HG03159 (cell line): ENCODE measurements around the gene MRPL24.

Experiments
- ATAC-seq: cut with Tn5 transposase; IDR thresholded peaks from one replicate; pipeline ENCODE4 v1.9.1; 2021; ENCODE audit warnings: mild to moderate bottlenecking, moderate library complexity; ENCODE audit not compliant: unreplicated experiment

The MRPL24 gene

GRCh38 chr1:156744786-156745419 lies 4.0 kb upstream of the MRPL24 start:
- no peak for ATAC-seq

DNA sequence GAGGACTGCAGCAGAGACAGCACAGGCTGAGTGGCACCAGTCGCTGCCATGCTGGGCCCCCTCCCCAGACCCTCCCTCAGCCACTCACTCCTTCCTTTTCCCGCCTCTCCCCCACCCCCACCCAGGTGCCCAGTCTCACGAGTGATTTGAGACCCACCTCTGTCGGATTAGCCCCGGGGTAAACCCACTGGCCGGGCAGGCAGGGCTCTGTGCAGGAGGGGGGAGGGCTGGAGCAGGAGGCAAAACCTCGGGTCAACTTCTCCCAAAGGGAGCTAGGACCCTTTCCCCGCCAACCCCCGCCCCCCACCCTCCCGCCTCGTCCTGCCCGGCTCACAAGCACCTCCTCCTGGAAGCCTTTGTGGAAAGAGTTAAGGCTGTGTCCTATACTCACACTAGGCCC lies 3.5 kb upstream of the MRPL24 start:
- no peak for ATAC-seq

- no peak for ATAC-seq
Measured at GRCh38 chr1:156743367-156744302, 2.7 kb upstream of the MRPL24 start.

DNA sequence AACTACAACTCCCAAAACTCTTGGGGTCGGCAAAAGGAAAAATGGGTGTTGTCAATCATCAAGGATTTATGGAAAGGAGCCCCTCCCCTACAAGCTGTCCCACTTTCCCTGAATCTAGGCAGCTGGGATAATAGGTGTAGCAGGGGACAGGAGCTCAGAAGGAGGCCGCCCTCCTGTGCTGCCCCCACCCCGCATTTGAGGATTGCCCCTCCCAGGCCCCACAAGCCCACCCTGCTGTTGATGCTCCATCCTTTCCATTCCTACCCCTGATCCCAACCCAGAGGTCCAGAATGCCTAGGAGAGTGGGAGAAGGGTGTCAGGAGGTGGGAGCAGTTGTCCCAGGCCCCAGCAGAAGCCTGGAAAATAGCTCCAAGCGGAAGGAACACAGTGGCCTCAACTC lies 1.9 kb upstream of the MRPL24 start:
- ATAC-seq: no peak

DNA sequence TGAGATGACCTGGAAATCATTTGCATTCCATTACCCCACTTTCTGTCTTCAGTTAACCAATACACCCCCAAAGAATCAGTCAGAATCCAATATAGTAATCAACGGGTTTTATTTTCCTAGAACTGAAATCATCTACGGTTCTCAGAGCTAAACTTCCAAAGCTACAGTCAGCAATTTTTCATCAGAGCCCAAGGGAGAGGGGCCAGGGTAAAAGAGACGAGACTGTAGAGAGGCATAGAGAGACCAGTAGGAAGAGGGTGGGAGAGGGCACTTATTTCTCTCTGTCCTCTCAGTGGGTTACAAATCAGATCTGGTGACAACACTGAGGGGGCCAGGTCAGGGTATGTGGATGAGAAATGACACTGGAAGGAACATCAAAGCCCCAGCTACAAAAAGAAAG lies 1.1 kb upstream of the MRPL24 start:
- ATAC-seq: no peak

- ATAC-seq: no peak
Measured at GRCh38 chr1:156741481-156741983, 644 bp upstream of the MRPL24 start.

DNA sequence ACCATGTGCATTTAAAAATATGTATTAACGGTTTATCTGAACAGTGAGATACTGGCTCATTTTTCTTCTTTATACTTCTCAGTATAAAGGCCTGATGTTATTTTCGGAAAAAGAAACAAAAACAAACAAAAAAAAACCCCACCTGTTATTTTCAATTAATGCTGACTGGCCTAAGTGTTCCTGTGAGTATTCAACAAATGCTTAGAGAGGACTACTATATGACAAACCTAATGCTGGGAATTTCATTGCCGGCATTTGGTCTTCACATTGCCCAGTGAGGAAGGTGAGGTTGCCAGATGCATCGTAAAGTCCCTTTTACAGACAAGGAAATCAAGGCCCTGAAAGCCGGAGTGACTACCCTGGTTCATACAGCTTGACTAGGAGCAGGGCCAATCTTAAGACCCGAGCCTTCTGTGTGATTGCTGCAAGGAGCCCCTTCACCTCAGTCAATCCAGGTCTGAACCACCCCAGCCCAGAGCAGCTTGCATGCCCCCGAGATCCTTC lies 599 bp downstream of the MRPL24 start:
- peak; percentile 1 for ATAC-seq

DNA sequence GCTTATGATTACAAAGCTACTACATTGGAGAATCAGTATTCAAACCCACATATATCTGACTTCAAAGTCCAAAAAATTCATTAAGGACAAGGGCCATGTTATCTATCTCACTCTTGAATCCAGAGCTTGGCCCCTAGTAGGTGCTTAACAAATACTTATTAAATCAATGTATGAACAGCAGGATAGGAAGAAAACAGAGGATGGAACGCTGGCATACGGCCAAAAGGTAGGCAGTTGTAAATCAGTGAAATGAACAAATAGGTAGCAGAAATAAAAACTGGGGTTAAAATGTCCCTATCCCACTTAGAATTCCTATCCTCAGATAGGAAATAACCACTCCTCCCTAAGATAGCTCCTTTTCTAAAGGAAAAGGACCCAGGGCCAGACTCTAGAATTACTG lies 2.0 kb downstream of the MRPL24 start:
- ATAC-seq: no peak

DNA sequence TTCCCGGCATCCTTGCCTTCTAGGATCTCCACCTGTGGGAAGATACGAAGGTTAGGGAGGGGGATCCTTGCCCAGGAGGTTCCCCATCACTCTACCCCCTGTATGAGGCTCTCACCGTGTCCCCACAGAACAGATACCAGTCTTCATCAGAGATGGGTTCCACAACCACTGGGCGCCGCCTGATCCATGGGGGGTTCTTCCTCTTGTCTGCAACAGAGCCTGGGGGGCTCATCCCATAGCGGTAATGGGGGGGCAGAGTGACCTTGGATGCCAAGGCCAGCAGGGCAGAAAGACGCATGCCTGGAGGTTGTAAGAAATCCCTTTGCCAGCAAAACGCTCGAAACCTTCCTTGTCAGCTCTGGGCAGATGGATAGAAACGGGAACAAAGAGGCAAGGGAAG lies 2.5 kb downstream of the MRPL24 start:
- no peak for ATAC-seq

DNA sequence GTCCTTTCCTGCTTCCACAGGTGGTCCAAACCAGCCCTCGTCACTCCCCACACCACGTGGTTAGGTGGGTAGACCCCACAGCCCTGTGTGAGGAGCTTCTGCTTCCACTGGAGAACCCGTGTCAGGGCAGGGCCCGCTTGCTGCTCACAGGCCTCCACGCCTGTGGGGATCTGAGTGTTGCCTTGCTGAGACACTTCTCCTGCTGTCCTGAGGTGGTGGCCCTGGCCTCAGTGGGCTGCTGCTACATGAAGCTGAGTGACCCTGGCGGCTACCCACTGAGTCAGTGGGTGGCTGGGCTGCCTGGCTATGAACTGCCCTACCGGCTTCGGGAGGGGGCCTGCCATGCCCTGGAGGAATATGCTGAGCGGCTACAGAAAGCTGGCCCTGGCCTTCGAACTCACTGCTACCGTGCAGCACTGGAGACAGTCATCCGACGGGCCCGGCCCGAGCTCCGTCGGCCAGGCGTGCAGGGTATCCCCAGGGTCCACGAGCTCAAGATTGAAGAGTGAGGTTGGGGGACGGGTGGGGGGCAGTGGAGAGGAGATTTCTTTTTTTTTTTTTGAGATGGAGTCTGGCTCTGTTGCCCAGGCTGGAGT lies 6.8 kb downstream of the MRPL24 start:
- ATAC-seq: no peak

GRCh38 chr1:156728599-156729462 lies 12.1 kb downstream of the MRPL24 start, which contains the start of gene ISG20L2:
Gene ISG20L2 (minus strand): TSS chr1:156728766. CDS start chr1:156727652, 1,114 bp downstream.
- ATAC-seq: peak; percentile 83

DNA sequence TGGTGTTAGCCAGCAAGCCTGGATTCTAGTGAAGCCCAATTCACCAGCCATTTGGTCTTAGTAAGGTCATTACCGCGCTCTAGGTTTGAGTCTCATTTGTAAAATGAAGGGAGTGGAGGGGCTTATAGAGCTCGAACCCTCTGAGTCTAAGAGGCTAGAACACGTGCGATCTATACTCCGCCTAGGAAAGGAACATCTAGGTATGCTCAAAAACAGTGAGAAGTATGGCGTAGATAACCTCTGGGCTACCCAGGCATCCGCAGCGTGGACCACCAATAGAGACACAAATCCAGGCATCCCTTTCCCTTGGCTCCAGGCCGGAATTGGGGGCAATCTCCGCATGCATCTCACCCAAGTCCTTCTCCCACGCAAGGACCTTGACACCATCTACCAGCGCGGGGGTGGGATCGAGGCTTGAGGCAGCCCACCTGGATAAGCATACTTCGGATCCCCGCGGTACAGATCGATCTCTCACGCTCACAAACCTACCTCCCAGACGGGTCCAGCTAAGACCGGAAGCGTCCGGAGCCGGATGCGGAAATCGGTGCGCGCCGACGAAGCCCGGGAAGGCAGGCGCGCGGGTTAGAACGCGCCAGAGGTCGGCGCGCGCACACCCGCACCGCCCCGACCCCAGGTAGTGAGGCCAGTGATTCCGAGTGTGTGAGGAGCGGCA lies 12.8 kb downstream of the MRPL24 start, which contains the start of gene METTL25B:
METTL25B (plus strand) TSS at position 544 of the 673 bp plus-strand sequence. CDS start 636 bp downstream, outside the sequence.
- peak; percentile 56 for ATAC-seq

- ATAC-seq: no peak
Measured at GRCh38 chr1:156727492-156727891, 13.4 kb downstream of the MRPL24 start.

DNA sequence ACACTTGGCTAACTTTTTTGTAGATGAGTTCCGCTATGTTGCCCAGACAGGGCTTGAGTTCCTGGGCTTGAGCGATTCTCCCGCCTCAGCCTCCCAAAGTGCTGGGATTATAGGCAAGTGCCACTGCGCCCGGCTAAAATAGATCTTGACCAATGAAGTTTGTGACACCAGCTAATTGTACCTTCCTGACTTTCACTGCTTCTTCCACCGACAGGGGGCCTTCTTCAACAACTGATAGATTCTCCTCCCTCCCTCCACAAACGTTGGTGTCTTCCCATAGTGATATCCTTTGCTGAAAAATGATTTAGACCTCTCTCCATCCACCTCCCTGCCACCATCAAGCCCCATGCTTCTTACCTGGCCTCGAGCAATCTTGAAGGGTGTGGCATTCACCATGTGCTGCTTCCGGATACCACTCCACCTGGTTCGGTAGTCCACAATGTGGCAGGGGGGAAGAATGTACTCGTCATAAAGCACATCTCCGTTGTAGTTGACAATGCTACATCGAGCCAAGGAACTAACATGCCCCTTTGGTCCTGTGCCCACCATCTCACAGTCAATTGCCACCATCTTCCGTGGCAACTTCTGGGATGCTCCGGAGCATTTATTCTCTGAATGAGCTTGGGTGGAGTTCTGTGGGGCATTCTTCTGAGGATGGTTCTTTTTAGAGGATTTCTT lies 14.2 kb downstream of the MRPL24 start:
- ATAC-seq: no peak

DNA sequence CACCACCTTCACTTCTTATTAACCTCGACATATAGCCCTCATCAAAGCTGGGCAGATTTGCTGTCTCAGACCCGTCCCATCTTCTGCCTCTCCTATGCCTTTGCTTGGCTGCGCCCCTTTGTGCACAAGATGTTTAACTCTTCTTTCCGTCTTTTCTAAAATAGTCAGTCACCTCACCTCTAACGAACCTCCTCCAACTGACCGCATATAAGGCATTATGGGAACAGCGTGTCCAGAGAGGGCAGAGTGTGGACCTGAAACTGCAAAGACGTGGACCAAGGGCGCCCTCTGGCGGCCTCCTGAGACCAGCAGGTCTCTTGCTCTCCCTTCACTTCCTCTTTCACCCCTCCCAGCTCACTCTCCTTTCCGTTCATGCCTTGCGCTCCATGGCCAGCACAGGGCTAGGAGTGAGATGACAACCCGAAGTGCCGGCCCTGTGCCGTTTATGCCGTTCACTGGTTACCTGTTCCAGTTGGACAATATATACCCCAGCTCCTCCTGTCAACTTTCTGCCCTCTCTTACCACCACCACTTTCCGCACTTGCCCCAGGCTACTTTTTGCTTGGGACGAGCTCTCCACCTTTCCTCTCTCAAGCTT lies 15.1 kb downstream of the MRPL24 start:
- no peak for ATAC-seq

- ATAC-seq: no peak
Measured at GRCh38 chr1:156721535-156721934, 19.4 kb downstream of the MRPL24 start.

DNA sequence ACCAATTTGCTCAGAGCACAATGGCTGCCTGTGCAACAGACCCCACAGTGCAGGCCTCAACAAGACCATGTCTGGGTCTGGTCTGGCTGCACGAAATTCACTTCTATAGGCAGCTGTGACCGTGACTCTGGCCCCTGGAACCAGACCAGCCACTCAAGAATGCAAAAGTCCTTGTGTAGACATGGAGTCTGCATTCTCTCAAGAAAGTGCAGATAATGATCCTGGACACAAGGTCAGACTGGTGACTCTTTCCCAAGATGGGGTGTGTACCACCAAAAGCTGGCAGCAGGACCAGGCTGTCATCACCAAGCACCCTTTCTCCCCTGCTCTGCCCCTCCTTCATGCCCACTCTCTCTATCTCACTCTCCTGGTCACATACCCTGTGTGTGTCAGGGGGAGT lies 19.8 kb downstream of the MRPL24 start:
- ATAC-seq: no peak

DNA sequence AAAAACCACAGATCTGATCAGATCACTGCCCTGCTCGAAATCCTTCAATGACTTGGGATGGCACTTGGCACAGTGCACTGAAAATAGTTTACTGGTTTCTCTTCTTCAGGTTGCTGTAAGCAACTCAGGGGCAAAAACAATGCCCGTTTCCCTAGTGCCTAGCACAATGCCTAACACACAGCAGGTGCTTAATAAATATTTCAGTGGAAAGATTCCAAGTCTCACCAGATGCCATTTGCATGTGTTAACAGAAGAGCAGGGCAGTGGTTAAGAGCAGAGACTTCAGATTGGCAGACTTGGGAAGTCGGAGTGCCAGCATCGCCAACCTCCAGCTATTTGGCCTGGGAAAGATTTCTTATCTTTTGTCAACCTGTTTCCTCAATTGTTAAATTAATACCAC lies 23.5 kb downstream of the MRPL24 start:
- ATAC-seq: no peak

DNA sequence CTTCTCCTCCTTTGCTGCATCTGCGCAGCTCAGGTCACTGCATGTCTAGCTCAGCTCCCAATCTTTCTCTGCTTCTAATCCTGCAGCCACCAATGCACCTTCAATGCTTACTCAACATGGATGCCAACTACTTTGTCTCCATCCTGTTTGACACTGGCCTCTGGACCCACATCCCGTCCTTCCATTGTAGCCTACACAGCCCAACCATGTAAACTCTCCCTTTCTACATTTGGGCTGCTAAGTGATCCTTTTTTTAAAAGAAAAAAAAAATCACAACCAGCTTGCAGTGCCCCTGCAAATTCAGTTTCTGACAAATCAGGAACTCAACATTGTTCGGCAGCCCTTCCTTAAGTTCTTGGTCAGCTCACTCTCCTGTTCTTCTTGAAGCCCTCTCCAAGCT lies 26.1 kb downstream of the MRPL24 start:
- ATAC-seq: no peak
